A549 (cell line): ENCODE data around the gene SLC22A23. TPM values are rescaled to one million over a fixed set of nuclear protein-coding genes. Genes with fewer than 3 reads are reported as not detected.
A peak's percentile ranks its signal among the peaks of the same experiment; 100 is the strongest.

Experiments
- ATAC-seq, 2 experiments: fragments of 200-7000 bp in 1 of 2; fragments of >200 bp in 1 of 2; cut with Nextera tagmentation in 1 of 2; cut with Tn5 transposase in 1 of 2; 3 replicates each; pipeline versions ENCODE4 v1.8.0 to v1.9.1; 2018 to 2020; ENCODE audit warnings: mild to moderate bottlenecking in 1 of 2, moderate library complexity in 1 of 2
- CTCF ChIA-PET: fragments of 300-600 bp; sonication (Branson Sonifier 250); formaldehyde crosslinking; extraction: SDS; loops from one replicate; lab custom pipeline; 2021; ENCODE audit warnings: antibody characterized with exemption, inconsistent platforms; lab: Yijun Ruan, JAX
- POLR2A ChIA-PET: fragments of 350-600 bp; formaldehyde crosslinking; extraction: SDS; loops from one replicate; lab custom pipeline; 2021; ENCODE audit warnings: antibody characterized with exemption, inconsistent platforms; lab: Yijun Ruan, JAX
- DNase-seq, 2 experiments: peaks; one replicate each; pipeline versions ENCODE4 v3.0.0 to v3.0.0-alpha.2; 2011 to 2016; ENCODE audit warnings: low read depth in 1 of 2, low spot score in 1 of 2
- FAIRE-seq: peaks from 2 replicates; lab custom pipeline; 2011; peaks lifted over from hg19 to GRCh38; lab: Jason Lieb, UNC
- H3K27ac ChIP-seq, 2 experiments: fragments of >200 bp; sonication (Bioruptor Twin); formaldehyde crosslinking; 3 replicates each; pipeline ENCODE4 v1.5.1; 2016 to 2017
- H3K4me1 ChIP-seq: fragments of >200 bp; sonication (Bioruptor Twin); formaldehyde crosslinking; 3 replicates; pipeline ENCODE4 v1.6.1; 2016
- H3K4me2 ChIP-seq: fragments of >200 bp; sonication (Bioruptor Twin); formaldehyde crosslinking; 3 replicates; pipeline ENCODE4 v1.6.1; 2016
- H3K4me3 ChIP-seq: fragments of >200 bp; sonication (Bioruptor Twin); formaldehyde crosslinking; 3 replicates; pipeline ENCODE4 v1.5.1; 2016
- H3K9me3 ChIP-seq: fragments of >200 bp; sonication (Bioruptor Twin); formaldehyde crosslinking; 3 replicates; pipeline ENCODE4 v1.6.1; 2016
- BHLHE40 ChIP-seq: IDR thresholded peaks from 2 replicates; pipeline ENCODE4 v1.6.1; 2012; ENCODE audit warnings: low read depth, low read length, inconsistent platforms
- CHD2 ChIP-seq: fragments of 150-350 bp; IDR thresholded peaks from 2 replicates; pipeline ENCODE4 v1.6.1; 2014; ENCODE audit warnings: low read length; ENCODE audit not compliant: partially characterized antibody
- E2F6 ChIP-seq: IDR thresholded peaks from 2 replicates; pipeline ENCODE4 v1.6.1; 2012; ENCODE audit warnings: low read depth, borderline replicate concordance
- EHF ChIP-seq: fragments of 250-450 bp; sonication (Bioruptor Pico); IDR thresholded peaks from 2 replicates; pipeline ENCODE4 v1.5.0; 2020; ENCODE audit warnings: mild to moderate bottlenecking
- EHMT2 ChIP-seq: fragments of 200-600 bp; sonication (generic); IDR thresholded peaks from 2 replicates; pipeline ENCODE4 v1.6.1; 2016; ENCODE audit warnings: antibody characterized with exemption, low read depth, mild to moderate bottlenecking, moderate library complexity
- ESRRA ChIP-seq: fragments of 150-350 bp; IDR thresholded peaks from 2 replicates; pipeline ENCODE4 v1.6.1; 2014; ENCODE audit warnings: mild to moderate bottlenecking, low read length, borderline replicate concordance
- FOSB ChIP-seq: fragments of 250-450 bp; sonication (Bioruptor Pico); IDR thresholded peaks from 2 replicates; pipeline ENCODE4 v1.5.0; 2020; ENCODE audit warnings: mild to moderate bottlenecking, moderate library complexity
- GATA3 ChIP-seq: IDR thresholded peaks from 2 replicates; pipeline ENCODE4 v1.6.1; 2012; ENCODE audit warnings: borderline replicate concordance
- HEYL ChIP-seq: fragments of 250-450 bp; sonication (Bioruptor Pico); IDR thresholded peaks from 2 replicates; pipeline ENCODE4 v1.8.0; 2021; ENCODE audit warnings: mild to moderate bottlenecking, moderate library complexity
- HOXA7 ChIP-seq: fragments of 250-450 bp; sonication (Bioruptor Pico); IDR thresholded peaks from 2 replicates; pipeline ENCODE4 v1.5.0; 2020; ENCODE audit warnings: mild to moderate bottlenecking, moderate library complexity
- HOXB13 ChIP-seq: fragments of 250-450 bp; sonication (Bioruptor Pico); IDR thresholded peaks from 2 replicates; pipeline ENCODE4 v1.5.0; 2020; ENCODE audit warnings: low read depth, mild to moderate bottlenecking, moderate library complexity
- KDM1A ChIP-seq: fragments of 200-600 bp; sonication (generic); IDR thresholded peaks from 2 replicates; pipeline ENCODE4 v1.6.1; 2016; ENCODE audit warnings: low read depth, mild to moderate bottlenecking
- MAFK ChIP-seq: fragments of 450-650 bp; IDR thresholded peaks from 2 replicates; pipeline ENCODE4 v1.6.1; 2014; ENCODE audit not compliant: partially characterized antibody
- MAX ChIP-seq: IDR thresholded peaks from 2 replicates; pipeline ENCODE4 v1.6.1; 2012
- NFE2L2 ChIP-seq: fragments of 150-350 bp; conservative IDR thresholded peaks from 2 replicates; pipeline ENCODE4 v1.6.1; 2014; ENCODE audit warnings: low read length
- POLR2AphosphoS2 ChIP-seq: conservative IDR thresholded peaks from 2 replicates; pipeline ENCODE4 v1.6.1; 2012; ENCODE audit warnings: low read length, improper control_type of control experiment, inconsistent platforms
- RCOR1 ChIP-seq: fragments of 150-350 bp; IDR thresholded peaks from 2 replicates; pipeline ENCODE4 v1.6.1; 2014; ENCODE audit warnings: antibody characterized with exemption, low read length, low read depth
- RFX5 ChIP-seq: fragments of 450-650 bp; IDR thresholded peaks from 2 replicates; pipeline ENCODE4 v1.7.1; 2014; ENCODE audit warnings: antibody characterized with exemption, mild to moderate bottlenecking, moderate library complexity
- SMC3 ChIP-seq: fragments of >200 bp; sonication (Bioruptor Twin); formaldehyde crosslinking; IDR thresholded peaks from 3 replicates; pipeline ENCODE4 v1.6.1; 2018; ENCODE audit warnings: inconsistent platforms
- TFCP2L1 ChIP-seq: fragments of 250-450 bp; sonication (Bioruptor Pico); IDR thresholded peaks from 2 replicates; pipeline ENCODE4 v1.5.0; 2021; ENCODE audit warnings: mild to moderate bottlenecking
- TP53 ChIP-seq: fragments of 250-450 bp; sonication (Bioruptor Pico); IDR thresholded peaks from 2 replicates; pipeline ENCODE4 v1.5.0; 2021; ENCODE audit warnings: mild to moderate bottlenecking, moderate library complexity
- USF2 ChIP-seq: fragments of 450-650 bp; IDR thresholded peaks from 2 replicates; pipeline ENCODE4 v1.6.1; 2014; ENCODE audit warnings: antibody characterized with exemption
- ZFP36 ChIP-seq: fragments of 450-650 bp; IDR thresholded peaks from 2 replicates; pipeline ENCODE4 v1.6.1; 2014; ENCODE audit warnings: borderline replicate concordance; ENCODE audit not compliant: partially characterized antibody
- ZNF302 ChIP-seq: fragments of 250-450 bp; sonication (Bioruptor Pico); IDR thresholded peaks from 2 replicates; pipeline ENCODE4 v1.9.0; 2021; ENCODE audit warnings: inconsistent platforms, mild to moderate bottlenecking, moderate library complexity
- WGBS: methylation state at CpG from one replicate; pipeline ENCODE4 v1.1.6; 2017; ENCODE audit errors: missing lambda C conversion rate; 5-methylcytosine and 5-hydroxymethylcytosine counted together
- polyA plus RNA-seq, 4 experiments: library from polyadenylated mRNA; depleted of rRNA in 3 of 4; stranded (reverse); fragments of >200 nt; fragmentation: RNase III in 1 of 4; extraction: RNeasy Plus Mini Kit Qiagen cat#74134 plus additional on column Dnase treatment in 1 of 4; gene quantifications; 2 replicates in 3 of 4; 3 replicates in 1 of 4; pipeline ENCODE4 v1.2.3, GENCODE V29; 2011 to 2017

The SLC22A23 gene
- polyA plus RNA-seq, 2 of the 4 experiments (the other 2 are of a cell fraction), result 4.4 to 6.2 TPM

GRCh38 chr6:3239110-3239830 lies 217.6 kb downstream of the SLC22A23 start:
- Histone ChIP-seq H3K4me1 (no peaks in the 10 kb centered on the region), H3K4me2 (no peak overlapping the region), H3K27ac (no peak overlapping the region), H3K4me3 (no peak overlapping the region), H3K9me3 (no peaks in the 10 kb centered on the region)
- TF ChIP-seq MAX (no peak), HEYL (CRISPR knock-in tag) (no peak), KDM1A (no peak), GATA3 (no peak), HOXB13 (CRISPR knock-in tag) (no peak), RFX5 (no peak), BHLHE40 (no peak), FOSB (no peak), SMC3 (no peak), POLR2AphosphoS2 (no peak), EHF (CRISPR knock-in tag) (no peak), CHD2 (no peak), NFE2L2 (no peak)
- peak; percentile 95 to 96 for ATAC-seq
- WGBS, result 50% methylated on average over 9 of the region's 13 CpGs
- no peak for FAIRE-seq
- DNase-seq, result peak; percentile 44 to 63
- ChIA-PET CTCF (interaction anchor here (0.6 to 5.8 kb wide), 5 partner anchors 11 to 1076 kb away, joined by 3 to 50 read pairs (median 3); no protein-coding TSS in a partner anchor), POLR2A (no interaction called here)

GRCh38 chr6:3237761-3238662 lies 218.8 kb downstream of the SLC22A23 start:
- no peak for TF ChIP-seq MAFK
- no peak for TF ChIP-seq BHLHE40
- no peak for TF ChIP-seq TFCP2L1 (CRISPR knock-in tag)
- no peak for TF ChIP-seq E2F6
- no peak for TF ChIP-seq HEYL (CRISPR knock-in tag)
- no peak for TF ChIP-seq EHMT2
- TF ChIP-seq USF2, result no peak
- no peak for TF ChIP-seq RCOR1
- TF ChIP-seq POLR2AphosphoS2, result no peak
- POLR2A ChIA-PET, result no interaction called here
- FAIRE-seq (no peak), ATAC-seq (peak; percentile 36 to 51; a peak in 2 of 6 replicates), DNase-seq (no peak)
- 80% methylated on average over 24 of the region's 24 CpGs for WGBS
- Histone ChIP-seq H3K9me3 (no peaks in the 10 kb centered on the region), H3K4me2 (no peak overlapping the region), H3K4me1 (no peaks in the 10 kb centered on the region), H3K27ac (no peak overlapping the region), H3K4me3 (no peak overlapping the region)
- CTCF ChIA-PET, result interaction anchor here (0.5 to 5.8 kb wide), 5 partner anchors 12 to 1656 kb away, joined by 3 to 50 read pairs (median 3); no protein-coding TSS in a partner anchor

GRCh38 chr6:3236005-3236404 lies 220.8 kb downstream of the SLC22A23 start:
- Histone ChIP-seq H3K4me2 (no peak overlapping the region), H3K9me3 (no peaks in the 10 kb centered on the region), H3K4me3 (no peak overlapping the region), H3K27ac (no peak overlapping the region), H3K4me1 (no peaks in the 10 kb centered on the region)
- 89% methylated on average over 3 of the region's 3 CpGs for WGBS
- ATAC-seq (no peak), FAIRE-seq (no peak), DNase-seq (no peak)
- CTCF ChIA-PET, result interaction anchor here (1.8 to 5.8 kb wide), 2 partner anchors 14 to 79 kb away, joined by 5 to 50 read pairs; partner anchors contain the start of gene TUBB2A
- TF ChIP-seq ZNF302 (CRISPR knock-in tag) (no peak), CHD2 (no peak), TP53 (CRISPR knock-in tag) (no peak), ESRRA (no peak), ZFP36 (no peak), E2F6 (no peak), HOXA7 (CRISPR knock-in tag) (no peak), MAFK (no peak), GATA3 (no peak)
- POLR2A ChIA-PET, result no interaction called here
